HK-2 (cell line): ENCODE results near the gene SAE1.

Experiments used
- DNase-seq: peaks from one replicate; pipeline ENCODE4 v3.0.0-alpha.2; 2018; ENCODE audit not compliant: unreplicated experiment

Gene SAE1

GRCh38 chr19:47106821-47107201, 23.8 kb upstream of the SAE1 start:
- no peak for DNase-seq

- DNase-seq, result no peak
Measured at GRCh38 chr19:47107202-47107952, 23.3 kb upstream of the SAE1 start.

DNA sequence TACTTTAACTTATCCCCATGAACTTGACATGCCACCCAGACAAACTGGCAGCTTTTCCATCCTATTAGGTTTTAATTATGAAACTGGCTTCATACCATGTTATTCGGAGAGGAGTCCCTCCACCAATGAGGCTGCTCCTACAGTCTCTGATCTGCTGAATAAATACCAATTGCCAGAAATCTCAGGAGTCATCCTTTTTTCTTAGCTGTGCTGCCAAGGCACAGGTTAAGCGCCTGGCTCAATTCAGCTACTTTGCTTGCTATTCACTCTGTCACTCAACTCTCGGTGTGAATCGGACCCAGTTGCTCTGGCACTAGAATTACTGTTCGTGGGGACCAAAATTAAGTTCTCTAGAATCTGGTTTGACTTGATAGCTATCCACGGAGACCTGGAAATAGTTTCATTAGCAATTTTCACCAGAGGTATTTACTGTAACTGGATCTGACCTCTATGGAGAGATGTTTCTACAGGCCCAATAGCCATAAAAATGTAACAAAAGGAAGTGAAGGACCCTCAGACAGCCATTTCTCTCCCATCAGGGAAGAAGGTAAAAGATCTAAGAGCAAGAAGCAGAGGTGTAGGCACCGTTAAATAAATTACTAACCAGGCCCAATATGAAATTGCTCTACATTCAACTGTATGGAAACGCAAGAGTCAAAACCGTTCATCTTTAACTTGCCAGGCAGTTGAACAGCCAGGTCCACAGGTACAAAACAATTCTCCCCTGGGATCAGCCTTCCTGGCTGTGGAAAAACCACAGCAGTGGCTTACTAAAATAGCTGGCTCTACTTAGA, 22.5 kb upstream of the SAE1 start:
- no peak for DNase-seq

DNA sequence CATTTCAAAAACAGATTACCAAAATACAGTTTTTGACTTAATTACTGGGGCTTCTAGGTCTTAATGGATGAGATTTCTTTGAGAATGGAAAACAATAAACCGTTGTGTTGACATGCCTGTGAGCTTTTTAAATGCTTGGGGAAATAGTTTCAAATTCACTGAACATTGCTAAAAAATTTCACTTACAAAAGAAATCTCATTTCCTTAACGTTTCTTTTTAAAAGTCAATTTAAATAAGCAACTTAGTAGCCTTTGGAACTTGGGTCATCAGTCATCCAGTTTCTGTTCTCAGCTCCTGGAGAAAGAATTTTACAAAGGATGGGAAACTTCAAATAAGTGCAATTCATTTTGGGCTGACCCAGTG, 21.5 kb upstream of the SAE1 start:
- DNase-seq, result no peak

DNA sequence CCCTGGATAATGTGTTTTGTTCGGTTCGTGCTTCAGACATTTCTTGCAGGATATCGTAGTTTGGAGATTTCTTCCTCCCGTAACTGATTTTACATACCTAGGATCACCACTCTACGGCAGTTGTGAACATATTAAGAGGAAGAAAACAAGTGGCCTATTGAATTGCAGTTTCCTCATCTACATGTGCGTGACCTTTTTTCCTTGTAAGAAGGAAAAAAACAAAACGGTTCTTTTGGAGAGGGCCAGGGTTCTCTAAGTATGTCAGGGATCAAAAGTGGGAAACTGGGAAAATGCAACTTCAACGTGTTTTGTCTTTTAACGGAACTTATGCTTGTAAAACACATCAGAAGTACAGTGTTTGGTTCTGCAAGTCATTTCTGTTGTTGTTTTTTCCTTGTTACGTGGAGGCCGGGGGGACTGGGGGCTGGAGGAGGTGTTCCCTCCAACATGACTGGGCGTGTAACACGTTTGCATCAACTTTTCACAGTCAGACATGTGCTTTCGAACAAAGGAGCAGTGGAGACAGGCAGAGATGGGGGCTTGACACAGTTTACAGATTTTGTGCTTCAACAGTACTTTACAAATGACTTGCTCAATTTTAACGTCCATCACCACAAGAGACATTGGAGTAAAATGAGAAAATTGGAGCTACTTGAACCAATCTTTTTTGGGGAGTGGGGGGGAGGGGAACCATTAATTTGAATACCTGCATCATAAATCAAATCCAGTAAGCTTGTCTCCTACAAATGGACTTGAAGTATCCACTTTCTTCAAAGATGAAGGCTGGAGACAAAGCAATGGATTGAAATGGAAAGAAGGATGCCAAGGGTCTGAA, 20.9 kb upstream of the SAE1 start:
- DNase-seq, result no peak

DNA sequence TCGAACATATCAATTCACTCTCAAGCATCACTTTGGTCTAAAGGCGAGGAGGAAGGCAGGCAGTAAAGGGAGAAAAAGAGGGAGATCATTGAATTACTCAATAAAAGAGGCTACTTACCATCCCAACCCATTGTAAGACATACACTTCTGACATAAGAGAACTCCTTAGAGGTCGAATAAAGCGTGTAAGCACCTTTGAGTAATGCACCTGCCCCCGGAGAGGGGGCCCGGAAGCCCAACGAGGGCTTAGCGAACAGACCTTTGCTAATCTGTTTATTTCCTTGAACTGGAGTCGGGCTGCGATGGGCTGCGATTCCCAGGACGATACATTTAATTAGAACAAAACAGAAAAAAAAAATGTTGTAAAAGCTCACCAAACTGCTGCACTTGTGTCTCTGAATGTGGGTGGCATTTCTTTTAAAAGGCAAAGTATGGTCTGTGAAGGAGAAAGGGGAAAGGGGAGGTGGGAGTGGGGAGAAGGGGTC, 20.1 kb upstream of the SAE1 start:
- no peak for DNase-seq

GRCh38 chr19:47111006-47111621, 19.5 kb upstream of the SAE1 start:
- DNase-seq, result no peak

GRCh38 chr19:47111682-47112165, 18.9 kb upstream of the SAE1 start:
- DNase-seq, result no peak

- DNase-seq, result peak; percentile 93
Measured at GRCh38 chr19:47112166-47112996, 18.3 kb upstream of the SAE1 start.

DNA sequence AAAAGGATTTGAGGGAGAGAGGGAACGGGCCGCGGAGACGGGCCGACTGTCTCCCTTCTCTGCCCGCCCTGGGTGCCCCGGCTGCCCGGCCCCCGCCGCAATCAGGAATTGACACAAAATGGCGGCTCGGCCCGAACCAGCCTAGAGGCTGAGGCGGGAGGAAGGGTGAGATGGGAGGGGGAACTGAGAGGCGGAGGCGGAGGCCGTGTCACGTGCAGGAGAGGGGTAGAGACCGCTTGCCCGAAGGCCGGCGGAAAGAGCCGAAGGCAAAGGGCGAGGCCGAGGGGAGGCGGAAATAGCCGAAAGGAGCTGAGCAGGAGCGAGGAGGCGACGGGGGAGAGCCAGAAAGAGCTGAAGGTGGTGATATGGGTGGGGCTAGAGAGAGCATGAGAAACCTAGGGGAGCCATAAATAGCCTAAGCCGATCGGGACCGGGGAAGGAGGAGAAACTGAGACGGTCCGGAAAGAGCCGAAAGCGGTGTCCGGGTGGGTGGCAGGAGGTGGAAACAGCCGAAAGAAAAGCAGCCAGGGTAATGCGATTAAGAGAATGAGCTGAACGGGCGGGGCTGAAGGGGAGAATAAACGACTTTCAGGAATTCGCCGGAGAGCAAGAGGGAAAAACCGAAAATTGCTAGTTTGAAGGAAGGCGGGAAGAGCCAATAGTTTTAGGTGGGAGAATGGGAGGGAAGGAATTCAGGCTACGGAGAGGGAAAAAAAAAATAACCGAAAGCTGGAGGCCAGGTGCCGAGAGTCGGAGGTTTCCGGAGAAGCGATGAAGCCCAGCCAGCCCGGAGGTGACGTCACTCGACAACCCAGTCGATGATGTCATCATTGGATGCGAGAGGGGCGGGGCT, 17.4 kb upstream of the SAE1 start, which contains the start of gene ZC3H4:
ZC3H4 (minus strand) TSS at position 780 of the 853 bp plus-strand sequence. CDS start 1,192 bp downstream, outside the sequence.
- DNase-seq, result peak; percentile 99

DNA sequence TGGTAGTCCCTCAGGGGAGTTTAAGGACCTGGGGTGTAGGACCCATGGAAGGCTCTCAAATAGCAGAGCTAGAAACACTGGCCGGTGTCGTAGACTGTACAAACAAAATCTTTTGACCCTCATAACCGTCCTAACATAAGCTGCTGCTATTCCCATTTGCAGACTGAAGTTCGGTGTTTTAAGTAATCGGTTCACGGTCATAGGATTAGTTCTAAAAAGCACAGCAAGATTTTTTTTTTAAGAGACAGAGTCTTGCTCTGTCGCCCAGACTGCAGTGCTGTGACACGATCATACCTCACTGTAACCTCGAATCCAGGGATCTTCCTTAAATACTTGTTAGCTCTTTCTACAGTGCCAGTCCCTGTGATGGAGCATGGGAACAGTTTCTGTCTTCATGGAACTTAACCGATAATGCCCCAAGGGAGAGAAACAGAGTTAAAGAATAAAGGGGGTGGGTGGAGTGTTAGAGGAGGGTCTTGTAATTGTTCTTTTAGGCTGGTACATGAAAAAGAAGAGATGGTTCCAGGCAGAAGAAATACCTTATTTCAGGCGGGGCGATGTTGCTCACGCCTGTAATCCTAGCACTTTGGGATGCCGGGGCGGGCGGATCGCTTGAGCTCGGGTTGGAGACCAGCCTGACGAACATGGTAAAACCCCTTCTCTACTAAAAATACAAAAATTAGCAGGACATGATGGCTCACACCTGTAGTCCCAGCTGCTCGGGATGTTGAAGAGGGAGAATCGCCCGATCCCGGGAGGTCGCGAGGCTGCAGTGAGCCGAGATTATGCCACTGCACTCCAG, 16.6 kb upstream of the SAE1 start:
- DNase-seq, result peak; percentile 33

DNA sequence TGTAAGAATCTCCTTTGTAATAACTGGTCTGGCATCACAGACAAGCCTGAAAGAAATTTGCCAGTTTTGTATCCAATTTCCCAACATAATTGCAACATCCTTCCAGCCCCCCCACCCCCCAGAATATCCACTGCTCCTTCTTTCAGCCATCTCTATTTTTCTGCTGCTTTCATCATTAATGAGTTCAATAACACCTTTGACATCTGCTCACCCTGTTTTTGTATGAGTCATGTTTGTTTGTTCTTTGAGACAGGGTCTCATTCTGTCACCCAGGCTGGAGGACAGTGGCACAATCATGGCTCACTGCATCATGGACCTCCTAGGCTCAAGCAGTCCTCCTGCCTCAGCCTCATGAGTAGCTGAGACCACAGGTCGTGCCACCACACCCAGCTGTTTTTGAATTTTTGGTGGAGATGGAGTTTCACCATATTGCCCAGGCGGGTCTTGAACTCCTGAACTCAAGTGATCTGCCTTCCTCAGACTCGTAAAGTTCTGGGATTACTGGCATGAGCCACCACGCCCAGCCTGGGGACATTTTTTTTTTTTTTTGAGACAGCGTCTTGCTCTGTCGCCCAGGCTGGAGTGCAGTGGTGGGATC, 10.1 kb upstream of the SAE1 start:
- no peak for DNase-seq

DNA sequence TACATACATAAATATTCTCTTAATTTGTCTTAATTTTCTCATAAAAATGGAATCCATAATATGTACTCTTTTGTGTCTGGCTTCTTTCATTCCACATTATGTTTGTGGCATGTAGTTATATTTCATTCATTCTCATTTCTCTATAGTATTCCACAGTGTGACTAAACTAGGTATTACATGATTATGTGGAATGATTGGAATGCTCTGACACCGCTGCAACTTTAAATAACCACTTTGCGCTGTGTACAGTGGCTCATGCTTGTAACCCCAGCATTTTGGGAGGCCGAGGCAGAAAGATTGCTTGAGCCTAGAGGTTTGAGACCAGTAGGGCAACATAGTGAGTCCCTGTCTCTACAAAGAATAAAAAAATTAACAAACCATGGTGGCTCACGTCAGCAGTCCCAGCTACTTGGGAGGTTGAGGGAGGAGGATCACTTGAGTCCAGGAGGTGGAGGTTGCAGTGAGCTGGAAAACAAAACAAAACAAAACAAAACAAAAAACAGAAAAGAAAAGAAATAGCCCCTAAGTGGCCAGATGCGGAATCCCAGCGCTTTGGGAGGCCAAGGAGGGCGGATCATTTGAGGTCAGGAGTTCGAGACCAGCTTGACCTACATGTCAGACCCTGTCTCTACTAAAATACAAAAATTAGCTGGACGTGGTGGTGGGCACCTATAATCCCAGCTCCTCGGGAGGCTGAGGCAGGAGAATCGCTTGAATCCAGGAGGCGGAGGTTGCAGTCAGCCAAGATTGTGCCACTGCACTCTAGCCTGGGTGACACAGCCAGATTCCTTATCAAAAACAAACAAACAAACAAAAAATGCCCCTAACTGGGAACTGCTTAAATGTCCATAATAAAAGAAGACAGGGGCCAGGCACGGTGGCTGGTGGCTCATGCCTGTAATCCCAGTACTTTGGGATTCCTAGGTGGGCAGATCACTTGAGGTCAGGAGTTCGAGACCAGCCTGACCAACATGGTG, 8.0 kb upstream of the SAE1 start:
- peak; percentile 43 for DNase-seq

GRCh38 chr19:47123406-47123805, 7.2 kb upstream of the SAE1 start:
- no peak for DNase-seq

DNA sequence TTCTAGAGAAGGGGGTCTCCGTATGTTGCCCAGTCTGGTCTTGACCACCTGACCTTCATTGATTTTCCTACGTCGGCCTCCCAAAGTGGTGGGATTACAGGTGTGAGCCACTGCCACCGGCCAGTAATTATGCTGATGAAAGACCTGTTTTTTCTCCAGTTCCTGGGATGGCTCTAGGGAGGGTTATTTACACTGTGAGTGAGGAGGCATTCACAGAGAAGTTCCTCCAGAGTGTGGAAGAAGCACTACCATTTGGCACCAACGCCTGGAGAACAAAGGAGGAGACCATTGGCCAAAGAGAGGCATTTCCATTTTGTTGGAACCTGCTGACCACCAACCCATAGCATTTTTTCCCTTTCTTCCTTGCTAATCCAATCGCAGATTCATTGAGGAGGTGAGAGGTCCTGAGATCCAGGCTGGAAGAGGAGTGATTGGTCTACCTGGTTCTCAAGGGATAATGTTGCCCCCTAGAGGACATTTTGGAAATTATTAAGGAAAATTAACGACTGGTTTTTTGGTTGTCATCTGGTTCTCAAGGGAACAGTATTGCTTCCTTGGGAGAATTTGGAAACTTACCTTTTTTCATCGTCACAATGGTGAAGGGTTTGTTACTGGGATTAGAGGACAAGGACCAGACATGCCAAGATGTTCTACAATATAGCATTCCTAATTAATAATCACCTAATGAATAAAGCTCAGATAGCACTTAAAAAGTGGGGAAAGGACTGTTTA, 5.5 kb upstream of the SAE1 start:
- DNase-seq, result no peak

- no peak for DNase-seq
Measured at GRCh38 chr19:47125669-47125938, 5.0 kb upstream of the SAE1 start.

DNA sequence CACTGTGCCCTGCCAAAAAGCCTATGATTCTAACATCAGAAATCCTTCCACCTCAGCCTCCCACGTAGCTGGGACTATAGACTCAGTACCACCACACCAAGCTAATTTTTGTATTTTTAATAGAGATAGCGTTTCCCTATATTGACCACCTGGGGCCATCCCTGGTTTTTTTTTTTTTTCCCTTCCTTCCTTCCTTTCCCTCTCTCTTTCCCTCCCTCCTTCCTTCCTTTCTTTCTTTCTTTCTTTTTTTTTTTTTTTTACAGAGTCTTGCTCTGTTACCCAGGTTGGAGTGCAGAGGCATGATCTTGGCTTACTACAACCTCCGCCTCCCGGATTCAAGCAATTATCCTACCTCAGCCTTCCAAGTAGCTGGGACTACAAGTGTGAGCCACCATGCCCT, 1.1 kb upstream of the SAE1 start:
- no peak for DNase-seq
